ENCODE data around the gene ATP11A.

The ATP11A gene

DNA sequence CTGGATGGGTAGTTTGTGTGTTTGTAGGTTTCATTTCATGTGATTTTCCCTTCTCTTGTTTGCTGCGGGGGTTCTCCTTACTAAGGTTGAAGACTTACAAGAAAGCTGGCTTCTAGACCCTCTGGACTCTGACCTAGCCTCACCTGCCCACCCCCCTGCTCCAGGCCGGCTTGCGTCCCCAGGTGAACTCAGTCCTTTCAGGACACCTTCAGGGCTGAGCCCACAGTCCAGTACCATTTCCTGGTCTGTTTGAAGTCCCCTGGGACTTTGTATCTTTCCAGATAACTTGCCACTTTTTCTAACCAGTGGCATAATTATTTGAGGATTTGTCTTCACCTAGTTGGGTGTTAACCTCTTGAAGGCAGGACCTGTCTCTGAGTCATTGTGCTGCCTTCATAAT is 227.9 kb downstream of the ATP11A start:
- DNase-seq: no peak

DNA sequence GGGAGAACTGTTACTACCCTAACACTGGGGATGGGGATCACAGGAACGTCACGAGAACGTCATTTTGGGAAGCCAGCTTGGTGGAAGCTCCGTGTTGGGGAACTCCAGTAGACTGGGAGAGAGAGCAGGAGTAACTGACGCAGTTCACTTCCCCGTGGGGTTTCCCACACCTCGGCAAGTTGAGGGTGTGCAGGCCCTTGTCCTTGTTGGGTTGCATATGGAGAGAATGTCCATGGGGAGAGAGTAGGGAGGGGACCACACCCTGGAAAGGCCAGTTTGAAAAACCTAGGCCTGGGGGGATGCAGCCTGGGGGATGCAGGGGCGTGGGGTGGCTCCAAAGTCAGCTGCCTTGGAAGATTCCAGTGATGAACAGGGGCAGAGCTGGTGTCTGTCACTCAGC is 228.4 kb downstream of the ATP11A start:
- no peak for DNase-seq

DNA sequence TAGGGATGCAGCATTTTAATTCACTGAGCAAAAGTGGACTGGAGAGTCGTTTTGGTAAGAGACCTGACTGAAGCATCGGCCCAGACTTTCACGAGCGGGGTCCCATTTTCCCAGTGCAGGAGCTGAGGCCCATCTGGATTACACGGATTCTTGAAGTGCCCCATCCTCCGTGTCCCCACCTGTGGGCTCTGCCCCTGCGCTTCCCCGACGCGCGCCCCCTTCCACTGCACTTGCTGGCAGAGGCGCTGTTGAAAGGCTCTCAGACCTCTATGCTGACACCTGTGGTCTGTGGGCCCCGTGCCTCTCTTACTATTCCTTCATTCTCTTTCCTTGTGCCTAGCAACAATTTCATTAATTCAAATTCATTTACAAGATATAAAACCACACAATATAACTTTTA is 228.9 kb downstream of the ATP11A start:
- no peak for DNase-seq

DNA sequence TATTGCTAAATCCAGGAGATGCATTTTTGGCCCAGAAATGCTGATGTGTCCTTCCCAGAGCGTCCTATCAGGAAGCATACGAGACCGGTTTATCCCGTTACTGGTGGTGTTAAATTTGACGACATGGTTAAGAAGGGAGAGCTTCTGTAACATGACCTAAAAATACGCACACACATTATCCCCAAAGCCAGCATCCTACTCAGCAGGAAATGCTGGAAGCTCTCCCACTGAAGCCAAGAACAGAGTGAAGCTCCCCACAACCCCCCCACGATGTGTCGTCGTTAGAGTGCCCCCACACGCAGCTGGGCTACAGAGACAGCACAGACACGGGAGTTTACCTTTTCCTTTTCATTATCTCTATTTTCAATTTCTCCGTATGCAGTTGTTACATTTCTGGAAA is 234.1 kb downstream of the ATP11A start:
- DNase-seq: no peak

DNA sequence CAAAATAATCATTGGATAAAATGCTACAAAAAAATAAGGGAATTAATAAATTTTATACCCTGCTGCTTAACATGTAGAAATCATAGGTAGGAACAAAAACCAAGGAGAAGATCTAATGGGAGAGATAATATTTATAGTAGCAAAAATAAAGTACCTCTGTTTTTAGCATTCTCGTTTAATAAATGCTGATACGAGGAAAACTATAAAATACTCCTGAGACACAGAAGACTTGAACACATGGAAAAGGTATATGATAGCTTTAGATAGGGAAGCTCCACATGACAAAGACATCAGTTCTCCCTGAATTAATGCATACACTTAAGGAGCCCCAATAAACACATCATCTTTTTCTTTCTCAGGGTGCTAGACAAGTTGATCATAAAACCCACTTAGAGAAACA is 234.5 kb downstream of the ATP11A start:
- no peak for DNase-seq

DNA sequence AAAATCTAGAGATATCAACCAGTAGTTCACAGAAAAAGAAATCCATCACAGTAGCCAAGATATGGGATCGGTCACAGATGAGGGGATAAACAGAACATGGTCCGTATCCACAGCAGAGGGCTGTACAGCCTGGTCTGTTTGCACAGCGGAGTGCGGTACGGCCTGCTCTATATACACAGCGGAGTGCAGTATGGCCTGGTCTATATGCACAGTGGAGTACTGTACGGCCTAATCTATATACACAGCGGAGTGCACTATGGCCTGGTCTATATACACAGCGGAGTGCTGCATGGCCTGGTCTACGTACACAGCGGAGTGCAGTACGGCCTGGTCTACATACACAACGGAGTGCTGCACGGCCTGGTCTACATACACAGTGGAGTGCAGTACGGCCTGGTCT is 236.2 kb downstream of the ATP11A start:
- no peak for DNase-seq

DNA sequence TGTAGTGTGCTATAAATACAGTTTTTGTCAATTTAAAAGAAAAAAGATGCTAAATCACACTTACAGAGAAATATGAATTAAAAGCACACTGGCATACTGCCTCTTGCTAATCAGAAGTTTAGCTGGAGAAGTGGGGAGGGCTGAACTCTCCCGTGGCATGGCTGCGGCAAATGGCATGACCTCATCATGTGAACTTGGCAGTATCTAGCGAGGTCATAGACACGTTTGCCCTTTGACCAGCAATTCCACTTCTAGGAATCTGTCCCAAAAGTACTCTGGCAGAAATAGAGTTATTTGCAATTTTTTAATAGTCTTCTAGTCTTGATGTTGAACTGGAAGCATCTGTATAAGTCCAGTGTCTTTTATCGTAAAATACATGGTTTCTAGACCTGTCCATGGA is 237.2 kb downstream of the ATP11A start:
- DNase-seq: no peak

DNA sequence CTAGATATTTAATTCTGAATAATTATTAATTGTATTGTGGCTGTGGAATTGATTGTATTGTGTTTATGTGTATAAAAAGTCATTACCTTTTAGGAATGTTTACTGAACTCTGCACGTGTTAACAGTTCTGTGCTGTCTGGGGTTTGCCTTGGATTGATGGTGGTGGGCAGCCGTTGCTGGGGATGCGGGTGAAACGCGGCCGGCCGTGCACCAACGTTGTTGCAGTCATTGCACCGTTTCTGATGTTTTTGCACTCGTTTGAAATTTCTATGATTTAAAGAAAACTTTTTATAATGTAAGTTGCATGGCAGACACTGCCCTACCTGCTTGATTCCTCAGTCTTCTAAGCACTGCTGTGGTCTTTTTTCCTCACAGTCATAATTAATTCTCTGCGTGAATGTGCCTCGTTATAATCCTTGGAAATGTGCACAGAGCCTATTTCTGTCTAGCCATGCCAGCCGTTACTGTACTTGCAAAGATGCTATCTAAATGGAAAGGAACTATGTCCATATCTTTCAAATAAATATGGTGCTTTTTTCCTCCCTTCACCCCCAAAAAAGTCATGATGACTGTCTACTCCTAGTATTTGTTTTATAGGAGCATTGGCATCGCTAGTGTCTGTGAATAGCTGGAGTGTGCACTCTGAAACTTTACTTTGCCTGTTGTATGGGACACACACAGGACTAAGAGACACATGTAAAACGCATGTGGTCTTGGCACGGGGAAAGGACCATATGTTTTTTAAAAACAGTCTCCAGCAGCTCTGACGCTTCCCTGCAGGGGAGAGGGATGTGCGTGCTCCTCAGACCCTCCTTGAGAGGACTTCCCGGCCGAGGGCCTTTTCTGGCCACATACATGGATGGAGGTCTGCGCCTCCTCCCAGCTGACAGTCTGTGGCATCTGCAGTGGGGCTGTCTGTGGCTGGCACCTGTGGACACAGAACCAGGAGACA is 238.5 kb downstream of the ATP11A start:
- DNase-seq: no peak

DNA sequence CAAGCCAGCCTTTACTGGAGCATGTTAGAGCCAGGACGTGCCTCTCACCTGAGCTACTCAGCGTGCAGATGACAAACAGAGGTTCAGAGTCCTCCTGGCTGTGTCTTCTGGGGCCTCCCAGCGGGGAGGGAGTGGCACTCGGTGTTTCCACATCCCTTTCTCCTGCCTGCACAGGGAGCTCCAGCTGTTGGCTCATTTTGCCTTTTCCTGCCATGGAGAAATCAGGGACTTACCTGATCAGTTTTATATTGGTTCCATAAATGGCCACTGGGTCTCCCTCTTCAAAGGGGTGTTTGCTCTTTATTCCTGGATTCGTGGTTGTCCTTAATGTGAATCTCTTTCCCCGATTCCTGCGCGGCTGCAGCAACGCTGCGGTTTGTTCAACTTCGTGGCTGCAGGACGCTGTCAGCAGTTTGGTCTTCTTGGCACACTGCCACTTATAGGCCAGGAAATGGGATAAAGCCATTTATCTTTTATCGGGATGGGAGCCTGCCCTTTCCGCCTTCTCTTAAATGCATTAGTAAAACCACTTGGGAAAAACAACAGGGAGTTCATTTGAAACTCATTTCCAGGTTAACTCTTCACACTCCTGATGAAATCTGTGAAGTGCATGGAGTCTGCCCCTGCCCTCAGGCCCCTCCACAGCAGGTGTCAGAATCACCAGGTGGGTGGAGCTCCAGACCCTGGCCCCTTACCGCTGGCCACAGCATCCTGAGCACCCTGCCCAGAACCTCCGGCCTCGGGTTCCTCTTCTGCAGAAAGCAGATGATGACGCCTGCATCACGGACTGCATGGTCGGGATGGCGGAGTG is 239.3 kb downstream of the ATP11A start:
- no peak for DNase-seq

DNA sequence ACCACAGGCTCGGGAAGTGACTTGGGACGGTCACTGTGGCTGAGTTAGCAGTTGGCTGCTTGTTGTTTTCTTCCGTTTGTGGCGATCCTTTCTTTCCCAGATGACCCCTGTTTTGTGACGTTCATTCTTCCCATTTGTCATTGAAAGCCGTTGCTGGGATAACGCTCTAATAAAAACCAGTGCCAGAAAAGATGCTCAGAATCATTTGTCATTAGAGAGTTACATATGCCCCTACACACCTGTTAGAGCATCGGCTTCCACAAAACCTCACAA is 239.9 kb downstream of the ATP11A start:
- no peak for DNase-seq

DNA sequence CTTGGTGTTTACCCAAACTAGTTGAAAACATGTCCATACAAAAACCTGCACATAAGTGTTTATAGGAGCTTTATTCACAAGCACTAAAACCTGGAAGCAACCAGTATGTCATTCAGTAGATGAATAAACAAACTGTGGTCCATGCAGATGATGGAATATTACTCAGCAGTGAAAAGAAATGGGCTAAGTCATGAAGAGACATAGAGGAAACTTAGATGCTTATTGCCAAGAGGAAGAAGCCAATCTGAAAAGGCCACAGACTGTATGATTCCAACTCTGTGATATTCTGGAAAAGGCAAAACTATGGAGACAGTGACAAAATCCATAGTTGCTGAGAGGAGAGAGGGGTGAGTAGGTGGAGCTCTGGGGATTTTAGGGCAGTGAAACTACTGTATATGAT is 240.4 kb downstream of the ATP11A start:
- DNase-seq: no peak

DNA sequence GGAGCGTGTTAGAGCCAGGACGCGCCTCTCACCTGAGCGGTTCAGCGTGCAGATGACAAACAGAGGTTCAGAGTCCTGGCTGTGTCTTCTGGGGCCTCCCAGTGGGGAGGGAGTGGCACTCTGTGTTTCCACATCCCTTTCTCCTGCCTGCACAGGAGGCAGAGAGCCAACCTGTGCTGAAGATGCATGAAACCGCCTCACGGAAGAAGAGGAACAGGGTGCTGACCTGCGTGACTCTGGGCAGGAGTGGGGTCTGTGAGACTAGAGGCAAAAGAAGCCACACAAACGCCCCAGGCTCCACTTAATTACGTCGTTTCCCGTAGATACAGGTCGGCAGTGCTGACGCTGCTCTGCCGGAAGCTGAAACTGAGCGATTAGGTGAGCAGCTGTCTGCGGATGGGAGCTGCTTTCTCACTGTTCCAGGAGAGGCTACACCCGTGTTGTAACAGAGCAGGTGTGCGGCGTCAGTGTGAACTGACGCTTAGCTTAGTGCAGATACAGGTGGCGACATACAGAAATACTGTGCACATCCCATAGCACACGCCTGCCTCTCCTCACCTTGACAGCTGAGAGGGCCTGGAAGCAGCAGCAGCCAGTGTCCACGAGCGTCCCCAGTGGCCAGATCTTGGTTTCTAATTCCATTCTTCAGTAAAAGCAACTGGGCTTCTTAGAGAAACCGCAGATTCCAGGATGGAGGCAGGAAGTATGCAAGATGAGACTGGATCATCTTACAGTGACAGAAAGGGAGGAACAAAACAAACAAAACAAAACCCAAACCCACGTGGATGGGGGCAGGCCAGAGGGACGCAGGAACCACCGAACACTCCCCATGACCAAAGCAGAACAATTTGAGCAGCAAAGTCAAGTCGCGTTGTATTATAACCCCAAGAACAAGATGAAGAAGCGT is 241.4 kb downstream of the ATP11A start:
- DNase-seq: peak; percentile 63

DNA sequence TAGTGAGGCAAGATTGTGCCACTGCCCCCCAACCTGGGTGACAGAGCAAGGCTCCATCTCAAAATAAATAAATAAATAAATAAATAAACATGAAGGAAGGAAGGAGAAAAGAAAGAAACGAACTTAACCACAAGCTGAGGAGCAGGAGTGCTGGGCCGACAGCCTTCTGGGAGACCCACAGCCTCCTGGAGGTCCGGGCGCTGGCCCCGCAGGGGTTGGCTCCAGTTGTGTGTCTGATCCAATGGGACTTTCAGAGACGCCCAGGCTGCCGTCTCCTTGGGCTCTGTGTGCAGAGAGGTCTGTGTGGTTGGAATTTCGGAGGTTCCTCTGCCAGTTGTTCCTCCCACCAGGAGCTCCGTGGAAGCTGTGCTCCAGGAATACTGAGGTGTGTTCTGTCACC is 243.1 kb downstream of the ATP11A start:
- no peak for DNase-seq

DNA sequence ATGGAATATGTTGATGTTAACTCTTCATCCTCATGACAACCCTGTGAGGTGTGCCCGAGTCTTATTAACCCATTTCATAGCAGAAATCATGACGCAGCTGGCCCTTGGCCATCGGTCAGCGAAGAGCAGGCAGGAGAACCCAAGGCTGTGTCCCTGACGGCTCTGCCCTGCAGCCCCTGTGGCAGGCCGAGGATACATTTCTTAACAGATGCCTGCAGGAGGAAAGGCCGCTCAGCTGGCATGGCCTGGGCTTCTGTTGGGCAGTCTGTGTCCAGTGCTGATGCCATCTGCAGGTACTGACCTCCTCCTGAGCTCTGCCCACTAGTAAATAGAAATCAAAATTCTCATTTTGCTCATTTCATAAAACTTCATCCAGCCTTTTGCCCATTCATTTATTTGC is 243.8 kb downstream of the ATP11A start:
- no peak for DNase-seq

DNA sequence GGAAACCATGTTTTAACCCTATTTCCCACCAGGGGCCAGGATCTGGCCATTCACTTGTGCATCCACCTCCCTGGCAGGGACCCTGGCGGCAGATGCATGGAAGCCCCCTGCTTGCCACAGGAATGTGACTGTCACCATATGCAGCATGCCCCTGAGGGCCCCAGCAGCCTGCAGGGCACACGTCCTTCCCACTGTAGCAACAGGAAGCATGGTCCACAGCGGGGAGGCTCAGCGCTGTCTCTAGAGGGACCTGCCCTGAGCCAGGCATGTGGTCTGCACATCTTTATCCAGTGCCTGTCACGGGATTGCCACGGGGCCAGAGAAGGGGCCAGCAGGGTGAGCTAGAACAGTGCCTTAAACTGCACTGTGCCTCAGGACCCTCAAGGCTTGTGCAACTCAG is 244.2 kb downstream of the ATP11A start:
- no peak for DNase-seq

Data from NCI-H2029 (cell line).